Keratinocyte (primary cell): ENCODE measurements around the gene SIGLEC6.

Source experiments
- EZH2 ChIP-seq: IDR thresholded peaks from one replicate; pipeline ENCODE4 v1.6.1; 2012; ENCODE audit warnings: inconsistent platforms, mild to moderate bottlenecking, low read length, moderate library complexity
- TF ChIP-seq, protein P1 (sequence below), 3 experiments: IDR thresholded peaks in 1 of 3; conservative IDR thresholded peaks in 1 of 3; optimal IDR thresholded peaks in 1 of 3; 2 replicates in 2 of 3; 3 replicates in 1 of 3; pipeline versions ENCODE3 to v1.5.1; 2011; ENCODE audit warnings: low read length in 3 of 3, mild to moderate bottlenecking in 3 of 3, moderate library complexity in 2 of 3, control low read depth in 1 of 3, inconsistent platforms in 1 of 3; ENCODE audit not compliant: insufficient read depth in 2 of 3; ENCODE audit errors: extremely low read depth in 1 of 3

DNA sequence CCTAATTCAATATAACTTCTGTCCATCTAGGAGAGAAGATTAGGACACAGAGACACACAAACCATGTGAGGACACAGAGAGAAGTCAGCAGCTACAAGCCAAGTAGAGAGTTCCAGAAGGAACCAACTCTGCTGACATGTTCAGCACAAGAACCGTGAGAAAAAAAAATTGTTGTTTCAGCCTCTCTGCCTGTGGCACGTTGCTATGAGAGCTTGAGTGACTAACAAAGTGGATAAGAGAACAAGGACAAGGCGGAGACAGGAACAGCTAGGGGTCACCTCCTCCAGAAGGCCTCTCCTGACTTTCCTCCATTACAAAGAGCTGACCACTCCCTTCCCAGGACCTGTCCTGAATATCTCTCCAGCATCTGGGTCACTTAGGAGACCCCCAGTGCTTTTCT, 24.3 kb downstream of the SIGLEC6 start:
- TF ChIP-seq, protein P1, sequence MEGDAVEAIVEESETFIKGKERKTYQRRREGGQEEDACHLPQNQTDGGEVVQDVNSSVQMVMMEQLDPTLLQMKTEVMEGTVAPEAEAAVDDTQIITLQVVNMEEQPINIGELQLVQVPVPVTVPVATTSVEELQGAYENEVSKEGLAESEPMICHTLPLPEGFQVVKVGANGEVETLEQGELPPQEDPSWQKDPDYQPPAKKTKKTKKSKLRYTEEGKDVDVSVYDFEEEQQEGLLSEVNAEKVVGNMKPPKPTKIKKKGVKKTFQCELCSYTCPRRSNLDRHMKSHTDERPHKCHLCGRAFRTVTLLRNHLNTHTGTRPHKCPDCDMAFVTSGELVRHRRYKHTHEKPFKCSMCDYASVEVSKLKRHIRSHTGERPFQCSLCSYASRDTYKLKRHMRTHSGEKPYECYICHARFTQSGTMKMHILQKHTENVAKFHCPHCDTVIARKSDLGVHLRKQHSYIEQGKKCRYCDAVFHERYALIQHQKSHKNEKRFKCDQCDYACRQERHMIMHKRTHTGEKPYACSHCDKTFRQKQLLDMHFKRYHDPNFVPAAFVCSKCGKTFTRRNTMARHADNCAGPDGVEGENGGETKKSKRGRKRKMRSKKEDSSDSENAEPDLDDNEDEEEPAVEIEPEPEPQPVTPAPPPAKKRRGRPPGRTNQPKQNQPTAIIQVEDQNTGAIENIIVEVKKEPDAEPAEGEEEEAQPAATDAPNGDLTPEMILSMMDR (optimal IDR thresholded peaks at IDR 0.05 in 1 of 3, IDR thresholded peaks at IDR 0.05 in 1 of 3, conservative IDR thresholded peaks at IDR 0.05 in 1 of 3; ENCODE audit: extremely low read depth in 1 of 3, insufficient read depth in 2 of 3, low read length in 3 of 3), result no peak
- TF ChIP-seq EZH2, result no peak
